ENCODE data around the gene ABCE1. TPM values are rescaled to one million over a fixed set of nuclear protein-coding genes. Genes with fewer than 3 reads are reported as not detected.

The ABCE1 gene
- total and polyA plus RNA-seq, 8 donors = 35.1 to 91.9 (median 78.6) TPM

Other genes with a start within 250 kb of the ABCE1 start
- gene ANAPC10, start 115 bp upstream of the ABCE1 start, total RNA-seq = 10 to 100 TPM; 16.0 to 22.7 TPM
- 10 to 100 TPM; 26.3 to 31.6 (median 28.8) TPM for gene ANAPC10, start 115 bp upstream of the ABCE1 start, polyA plus RNA-seq (ENCODE audit: insufficient read length in 6 of 6)
- gene OTUD4, start 82.3 kb downstream of the ABCE1 start, total RNA-seq = 10 to 100 TPM; 33.9 to 42.7 TPM
- 10 to 100 TPM; 33.4 to 43.6 (median 41.7) TPM for gene OTUD4, start 82.3 kb downstream of the ABCE1 start, polyA plus RNA-seq (ENCODE audit: insufficient read length in 6 of 6)